Activated naive CD8-positive, alpha-beta T cell treated with anti-CD3 and anti-CD28 coated beads, Interleukin-2, amount 10 ng/mL, durations not matched to agents 7 days and 5 days (primary cell): Measurements from ENCODE around the gene NECTIN3. TPM values are rescaled to one million over a fixed set of nuclear protein-coding genes. Genes with fewer than 3 reads are reported as not detected.

Experiments used
- ATAC-seq: fragments of 150-1000 bp; cut with Tn5 transposase; one replicate; pipeline ENCODE4 v1.10.0; 2021; ENCODE audit warnings: low read depth, moderate library complexity
- POLR2A ChIA-PET: fragments of 350-600 bp; sonication (Branson Sonifier 250); formaldehyde crosslinking; loops from one replicate; lab custom pipeline; 2021; ENCODE audit warnings: antibody characterized with exemption; lab: Charles Lee
- DNase-seq: peaks from one replicate; pipeline ENCODE4 v3.0.0; 2021
- H3K27ac Mint-ChIP-seq: one replicate; pipeline ENCODE4 v1.8.0; 2022; ENCODE audit warnings: mild to moderate bottlenecking, mixed read lengths
- H3K27me3 Mint-ChIP-seq: one replicate; pipeline ENCODE4 v1.8.0; 2022; ENCODE audit warnings: mild to moderate bottlenecking, moderate library complexity, mixed read lengths
- H3K36me3 Mint-ChIP-seq: one replicate; pipeline ENCODE4 v1.8.0; 2021; ENCODE audit warnings: mild to moderate bottlenecking, mixed read lengths
- H3K4me1 Mint-ChIP-seq: one replicate; pipeline ENCODE4 v1.8.0; 2021; ENCODE audit warnings: mixed read lengths
- H3K4me3 Mint-ChIP-seq: one replicate; pipeline ENCODE4 v1.8.0; 2022; ENCODE audit warnings: mild to moderate bottlenecking, moderate library complexity, mixed read lengths
- H3K9me3 Mint-ChIP-seq: one replicate; pipeline ENCODE4 v1.8.0; 2021; ENCODE audit warnings: mixed read lengths
- total RNA-seq, 2 experiments: library from RNA; stranded (reverse); gene quantifications; one replicate each; pipeline ENCODE4 v1.2.3, GENCODE V29; 2021

The NECTIN3 gene
- total RNA-seq, 2 experiments from 2014 or later, result 10.4 to 10.6 TPM

GRCh38 chr3:111106993-111107661, 35.5 kb downstream of the NECTIN3 start:
- peaks cover 2% of the 10 kb centered on the region for H3K27me3 Mint-ChIP-seq
- no peak overlapping the region for H3K27ac Mint-ChIP-seq
- peaks cover 2% of the 10 kb centered on the region for H3K9me3 Mint-ChIP-seq
- DNase-seq (no peak), ATAC-seq (no peak)
- no peaks in the 10 kb centered on the region for H3K36me3 Mint-ChIP-seq
- H3K4me3 Mint-ChIP-seq, result no peak overlapping the region
- H3K4me1 Mint-ChIP-seq, result no peaks in the 10 kb centered on the region
- POLR2A ChIA-PET, result no interaction called here

- Mint-ChIP-seq H3K27me3 (peaks cover 2% of the 10 kb centered on the region), H3K4me1 (no peaks in the 10 kb centered on the region), H3K27ac (no peak overlapping the region), H3K36me3 (no peaks in the 10 kb centered on the region), H3K9me3 (peaks cover 2% of the 10 kb centered on the region), H3K4me3 (no peak overlapping the region)
- POLR2A ChIA-PET, result no interaction called here
- no peak for DNase-seq
- no peak for ATAC-seq
Observed at GRCh38 chr3:111107662-111108035, 36.0 kb downstream of the NECTIN3 start.

GRCh38 chr3:111112913-111113312, 41.3 kb downstream of the NECTIN3 start:
- no peaks in the 10 kb centered on the region for H3K36me3 Mint-ChIP-seq
- peaks cover 2% of the 10 kb centered on the region for H3K9me3 Mint-ChIP-seq
- POLR2A ChIA-PET, result no interaction called here
- no peaks in the 10 kb centered on the region for H3K4me1 Mint-ChIP-seq
- no peaks in the 10 kb centered on the region for H3K27me3 Mint-ChIP-seq
- DNase-seq (no peak), ATAC-seq (no peak)
- no peak overlapping the region for H3K27ac Mint-ChIP-seq
- no peak overlapping the region for H3K4me3 Mint-ChIP-seq

- Mint-ChIP-seq H3K9me3 (no peaks in the 10 kb centered on the region), H3K4me1 (no peaks in the 10 kb centered on the region), H3K36me3 (peaks cover 4% of the 10 kb centered on the region), H3K27me3 (no peaks in the 10 kb centered on the region), H3K4me3 (no peak overlapping the region), H3K27ac (no peak overlapping the region)
- ATAC-seq (no peak), DNase-seq (no peak)
- POLR2A ChIA-PET, result no interaction called here
Observed at GRCh38 chr3:111128884-111129283, 57.3 kb downstream of the NECTIN3 start.

GRCh38 chr3:111130827-111131226, 59.2 kb downstream of the NECTIN3 start:
- Mint-ChIP-seq H3K27me3 (no peaks in the 10 kb centered on the region), H3K4me1 (no peaks in the 10 kb centered on the region), H3K27ac (no peak overlapping the region), H3K36me3 (peaks cover 5% of the 10 kb centered on the region), H3K4me3 (no peak overlapping the region), H3K9me3 (no peaks in the 10 kb centered on the region)
- DNase-seq (no peak), ATAC-seq (no peak)
- POLR2A ChIA-PET, result no interaction called here

- Mint-ChIP-seq H3K4me3 (no peak overlapping the region), H3K36me3 (peaks cover 5% of the 10 kb centered on the region), H3K27me3 (peaks cover 2% of the 10 kb centered on the region), H3K27ac (no peak overlapping the region), H3K4me1 (no peaks in the 10 kb centered on the region), H3K9me3 (no peaks in the 10 kb centered on the region)
- DNase-seq (no peak), ATAC-seq (no peak)
- POLR2A ChIA-PET, result no interaction called here
Observed at GRCh38 chr3:111134302-111134701, 62.7 kb downstream of the NECTIN3 start.

- ATAC-seq, result no peak
- H3K36me3 Mint-ChIP-seq, result peaks cover 4% of the 10 kb centered on the region
Observed at GRCh38 chr3:111151438-111151837, 79.8 kb downstream of the NECTIN3 start.

GRCh38 chr3:111152496-111152895, 80.9 kb downstream of the NECTIN3 start:
- no peak for DNase-seq
- ATAC-seq, result no peak

More at GRCh38 chr3:111151438-111151837, 79.8 kb downstream of the NECTIN3 start:
- POLR2A ChIA-PET, result no interaction called here
- Mint-ChIP-seq H3K4me3 (no peak overlapping the region), H3K4me1 (no peaks in the 10 kb centered on the region), H3K27ac (no peak overlapping the region), H3K27me3 (no peaks in the 10 kb centered on the region), H3K9me3 (no peaks in the 10 kb centered on the region)
- no peak for DNase-seq

GRCh38 chr3:111156517-111156916, 84.9 kb downstream of the NECTIN3 start:
- POLR2A ChIA-PET, result no interaction called here
- no peaks in the 10 kb centered on the region for H3K4me1 Mint-ChIP-seq
- peaks cover 2% of the 10 kb centered on the region for H3K27me3 Mint-ChIP-seq
- H3K36me3 Mint-ChIP-seq, result peaks cover 10% of the 10 kb centered on the region
- no peak overlapping the region for H3K27ac Mint-ChIP-seq
- peaks cover 2% of the 10 kb centered on the region for H3K9me3 Mint-ChIP-seq
- no peak overlapping the region for H3K4me3 Mint-ChIP-seq
- DNase-seq, result no peak
- ATAC-seq, result no peak

More at GRCh38 chr3:111152496-111152895, 80.9 kb downstream of the NECTIN3 start:
- POLR2A ChIA-PET, result no interaction called here
- Mint-ChIP-seq H3K27ac (no peak overlapping the region), H3K27me3 (no peaks in the 10 kb centered on the region), H3K4me3 (no peak overlapping the region), H3K4me1 (no peaks in the 10 kb centered on the region), H3K36me3 (peaks cover 5% of the 10 kb centered on the region), H3K9me3 (no peaks in the 10 kb centered on the region)

GRCh38 chr3:111159391-111159790, 87.8 kb downstream of the NECTIN3 start:
- ATAC-seq, result no peak
- no peak for DNase-seq
- POLR2A ChIA-PET, result no interaction called here
- Mint-ChIP-seq H3K27ac (no peak overlapping the region), H3K9me3 (peaks cover 2% of the 10 kb centered on the region), H3K4me1 (no peaks in the 10 kb centered on the region), H3K4me3 (no peak overlapping the region), H3K27me3 (peaks cover 2% of the 10 kb centered on the region), H3K36me3 (peaks cover 10% of the 10 kb centered on the region)

GRCh38 chr3:111164621-111165020, 93.0 kb downstream of the NECTIN3 start:
- Mint-ChIP-seq H3K9me3 (peaks cover 2% of the 10 kb centered on the region), H3K27ac (no peak overlapping the region), H3K27me3 (peaks cover 2% of the 10 kb centered on the region), H3K4me3 (no peak overlapping the region), H3K4me1 (no peaks in the 10 kb centered on the region), H3K36me3 (peaks cover 3% of the 10 kb centered on the region)
- no peak for DNase-seq
- POLR2A ChIA-PET, result no interaction called here
- ATAC-seq, result no peak

- POLR2A ChIA-PET, result no interaction called here
- no peak overlapping the region for H3K27ac Mint-ChIP-seq
- no peak overlapping the region for H3K4me3 Mint-ChIP-seq
- peaks cover 2% of the 10 kb centered on the region for H3K9me3 Mint-ChIP-seq
- H3K4me1 Mint-ChIP-seq, result no peaks in the 10 kb centered on the region
- ATAC-seq (no peak), DNase-seq (no peak)
- H3K36me3 Mint-ChIP-seq, result peaks cover 3% of the 10 kb centered on the region
- peaks cover 2% of the 10 kb centered on the region for H3K27me3 Mint-ChIP-seq
Observed at GRCh38 chr3:111165411-111165810, 93.8 kb downstream of the NECTIN3 start.

- POLR2A ChIA-PET, result no interaction called here
- ATAC-seq (no peak), DNase-seq (no peak)
- no peaks in the 10 kb centered on the region for H3K4me1 Mint-ChIP-seq
- peaks cover 12% of the 10 kb centered on the region for H3K36me3 Mint-ChIP-seq
- no peaks in the 10 kb centered on the region for H3K27me3 Mint-ChIP-seq
- H3K9me3 Mint-ChIP-seq, result peaks cover 11% of the 10 kb centered on the region
- no peak overlapping the region for H3K27ac Mint-ChIP-seq
- no peak overlapping the region for H3K4me3 Mint-ChIP-seq
Observed at GRCh38 chr3:111173328-111173900, 101.8 kb downstream of the NECTIN3 start.

GRCh38 chr3:111173906-111174305, 102.3 kb downstream of the NECTIN3 start:
- Mint-ChIP-seq H3K27me3 (no peaks in the 10 kb centered on the region), H3K4me3 (no peak overlapping the region), H3K27ac (no peak overlapping the region), H3K4me1 (no peaks in the 10 kb centered on the region), H3K9me3 (peaks cover 11% of the 10 kb centered on the region), H3K36me3 (peaks cover 12% of the 10 kb centered on the region)
- ATAC-seq (no peak), DNase-seq (no peak)
- POLR2A ChIA-PET, result no interaction called here
